NCI-H1694 treated with DMSO at 0.1 percent for 48 hours (cell line): ENCODE data around the gene MIPOL1.
A peak's percentile ranks its signal among the peaks of the same experiment; 100 is the strongest.
"Not testable (repeated sequence)": the region's sequence is repeated elsewhere in the genome, so short reads cannot be mapped to it uniquely, and the experiment has no call there.

ENCODE experiments used
- DNase-seq: peaks from one replicate; lab custom pipeline; 2025; lab: John Stamatoyannopoulos, UW

MIPOL1 gene

DNA sequence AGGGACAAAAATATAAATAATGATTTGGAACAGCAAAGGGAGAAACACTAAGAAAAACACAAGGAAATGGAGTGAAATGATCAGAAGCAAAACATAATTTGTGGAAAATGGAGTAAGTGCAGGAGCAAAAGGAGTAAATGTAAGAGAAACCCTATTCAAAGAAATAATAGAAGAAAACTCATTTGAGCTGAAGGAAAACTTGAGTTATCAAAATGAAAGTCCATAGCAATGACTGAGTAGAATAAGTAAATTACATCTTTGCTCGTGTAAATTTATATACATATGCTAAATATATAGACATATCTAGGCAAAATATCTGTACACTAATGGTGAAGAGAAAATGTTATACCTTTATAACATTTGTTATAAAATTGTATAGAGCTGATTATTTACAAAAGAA is 203.4 kb downstream of the MIPOL1 start:
- no peak for DNase-seq

DNA sequence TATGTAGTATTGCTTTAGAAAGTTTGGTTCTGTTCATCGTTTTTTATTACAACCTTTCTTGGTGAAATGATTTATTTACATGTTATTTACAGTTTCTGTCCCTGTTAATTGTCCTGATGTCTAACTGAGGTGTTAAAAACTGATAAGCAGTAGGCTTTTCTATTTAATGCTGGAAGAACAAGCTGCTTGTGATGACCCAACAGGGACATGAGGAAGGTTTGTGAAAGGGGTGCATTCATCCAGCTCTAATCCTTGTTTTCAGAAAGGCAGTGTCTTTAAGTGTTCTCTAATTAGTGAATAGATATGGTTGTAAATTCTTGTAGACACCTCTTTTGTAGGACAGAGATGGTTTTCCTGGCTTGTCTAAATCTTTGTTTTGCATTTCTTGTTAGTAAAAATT is 205.9 kb downstream of the MIPOL1 start:
- no peak for DNase-seq

DNA sequence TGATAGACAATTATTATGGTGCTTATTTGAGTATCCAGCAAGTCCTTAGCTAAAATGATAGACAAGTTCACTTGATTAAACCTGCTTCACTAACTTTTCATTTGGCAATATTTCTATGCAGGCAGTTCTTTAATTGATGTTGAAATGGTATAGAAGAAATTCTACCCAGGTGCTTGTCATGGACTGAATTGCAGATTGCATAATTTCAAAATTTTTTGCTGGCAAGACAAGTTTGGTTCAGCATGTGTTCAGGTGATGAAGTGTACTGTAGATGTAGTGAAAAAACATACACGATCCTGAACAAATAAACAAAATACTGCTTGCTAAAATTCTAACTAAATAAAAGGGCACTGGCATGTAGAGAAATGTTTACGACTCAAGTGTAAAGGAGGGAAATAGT is 208.4 kb downstream of the MIPOL1 start:
- DNase-seq, result no peak

DNA sequence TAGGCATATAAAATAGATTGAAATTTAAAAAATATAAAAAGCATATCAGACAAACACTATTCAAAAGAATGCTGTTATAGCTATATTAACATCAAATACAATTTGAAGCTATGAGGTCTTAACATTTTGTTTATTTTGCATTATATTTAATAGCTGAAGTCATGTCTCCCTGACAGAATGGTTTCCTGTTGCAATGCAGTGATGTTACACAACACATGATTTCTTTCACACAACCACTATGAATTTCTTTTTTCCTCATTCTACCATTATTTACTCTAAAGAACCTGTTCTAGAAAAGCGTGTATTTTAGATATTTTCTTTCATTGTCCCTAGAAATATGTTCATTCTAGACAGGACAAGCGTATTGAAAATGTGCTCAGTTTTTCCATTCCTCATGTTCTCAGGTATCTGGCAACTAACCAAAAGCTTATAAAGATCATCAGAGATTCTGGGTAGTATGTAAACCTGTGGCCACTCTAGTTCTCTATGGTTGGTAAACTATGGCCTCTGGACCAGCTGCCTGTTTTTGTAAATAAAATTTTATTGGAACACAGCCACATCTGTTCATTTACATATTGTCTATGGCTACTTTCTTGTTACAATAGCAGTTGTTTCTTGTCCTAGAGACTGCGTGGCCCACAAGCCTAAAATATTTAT is 213.5 kb downstream of the MIPOL1 start:
- no peak for DNase-seq

DNA sequence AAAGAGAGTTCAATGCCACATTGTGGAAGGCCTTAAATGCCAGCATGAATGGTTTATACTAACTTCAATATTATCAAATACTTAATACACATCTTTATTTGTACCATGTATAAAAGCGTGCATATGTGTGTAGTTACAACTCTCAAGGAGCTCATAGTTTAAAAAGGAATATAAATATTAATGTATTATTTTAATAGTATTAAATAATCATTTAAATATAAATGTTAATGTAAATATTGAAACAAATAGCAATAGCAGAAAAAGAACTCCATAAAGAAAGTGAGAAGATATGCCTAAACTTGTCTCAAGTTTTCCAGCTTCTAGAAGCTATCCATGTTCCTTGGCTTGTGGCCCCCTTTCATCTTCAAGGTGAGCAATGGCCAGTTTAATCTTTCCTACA is 215.3 kb downstream of the MIPOL1 start:
- no peak for DNase-seq

DNA sequence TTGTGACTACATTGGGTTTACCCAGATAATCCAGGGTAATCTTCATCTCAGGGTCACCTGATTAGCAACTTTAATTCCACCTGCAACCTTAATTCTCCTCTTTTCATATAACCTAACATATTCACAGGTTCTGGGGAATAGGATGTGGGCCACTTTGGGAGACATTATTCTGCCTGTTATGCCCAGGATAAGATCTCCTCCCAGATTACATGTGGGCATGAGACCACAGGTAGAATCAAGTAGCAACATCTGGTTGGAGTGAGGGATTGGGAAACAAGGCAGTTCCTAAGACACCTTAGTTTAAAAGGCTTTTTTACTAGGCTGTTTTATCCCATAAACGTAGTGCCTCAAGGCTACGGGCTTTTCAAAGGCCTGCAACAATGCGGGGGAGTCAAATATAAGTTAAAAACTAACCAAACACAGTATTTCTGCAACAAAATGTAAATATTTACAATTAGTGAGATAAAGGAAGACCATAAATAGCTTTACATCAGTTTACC is 215.8 kb downstream of the MIPOL1 start:
- DNase-seq, result no peak

DNA sequence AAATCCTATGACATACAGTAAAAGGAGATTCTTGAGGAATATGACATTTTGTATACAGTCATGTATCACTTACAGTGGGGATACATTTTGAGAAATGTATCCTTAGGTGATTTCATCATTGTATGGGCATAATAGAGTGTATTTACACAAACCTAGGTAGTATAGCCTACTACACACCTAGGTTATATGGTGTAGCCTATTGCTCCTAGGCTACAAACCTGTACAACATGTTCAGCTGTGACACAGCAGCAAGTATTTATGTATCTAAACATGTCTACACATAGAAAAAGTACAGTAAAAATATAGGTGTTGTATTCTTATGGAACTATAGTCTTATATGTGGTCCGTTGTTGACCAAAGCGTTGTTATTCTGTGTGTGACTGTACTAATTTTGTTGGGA is 218.5 kb downstream of the MIPOL1 start:
- no peak for DNase-seq

DNA sequence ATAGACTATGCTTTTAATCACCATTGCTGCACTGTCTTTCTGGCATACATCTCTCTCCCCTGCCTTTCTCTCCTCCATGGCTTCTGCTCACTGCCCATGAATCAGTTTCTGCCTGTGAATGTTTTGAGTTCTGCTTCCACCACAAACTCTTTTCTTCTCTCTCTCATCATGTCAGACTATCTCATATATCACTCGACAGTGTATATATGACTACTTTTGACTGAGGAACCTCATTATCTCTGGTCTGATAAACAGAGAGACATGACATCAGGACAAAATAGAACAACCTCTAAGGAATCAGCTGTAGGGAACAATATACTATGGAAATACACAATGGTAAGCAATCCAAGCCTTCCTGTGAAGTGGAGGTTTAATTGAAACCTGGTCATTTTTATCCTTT is 219.4 kb downstream of the MIPOL1 start:
- no peak for DNase-seq

DNA sequence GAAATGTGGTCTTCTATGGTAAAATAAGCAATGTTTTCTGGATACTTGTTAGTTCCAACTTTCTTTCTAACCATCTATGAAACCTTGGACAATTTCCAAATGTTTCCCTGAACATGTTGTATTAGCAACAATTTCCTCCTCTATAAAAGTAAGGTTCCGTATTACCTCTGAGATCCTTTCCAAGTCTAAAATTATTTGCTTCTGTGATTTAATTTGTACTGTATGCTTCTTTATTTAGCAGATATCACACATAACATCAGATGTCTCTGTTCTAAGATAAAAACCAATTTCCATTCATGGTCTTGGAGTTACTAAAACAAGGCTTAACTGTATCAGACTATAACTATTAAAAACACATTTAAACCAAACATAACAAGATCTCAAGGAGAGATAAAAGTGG is 220.1 kb downstream of the MIPOL1 start:
- DNase-seq, result peak; percentile 38

DNA sequence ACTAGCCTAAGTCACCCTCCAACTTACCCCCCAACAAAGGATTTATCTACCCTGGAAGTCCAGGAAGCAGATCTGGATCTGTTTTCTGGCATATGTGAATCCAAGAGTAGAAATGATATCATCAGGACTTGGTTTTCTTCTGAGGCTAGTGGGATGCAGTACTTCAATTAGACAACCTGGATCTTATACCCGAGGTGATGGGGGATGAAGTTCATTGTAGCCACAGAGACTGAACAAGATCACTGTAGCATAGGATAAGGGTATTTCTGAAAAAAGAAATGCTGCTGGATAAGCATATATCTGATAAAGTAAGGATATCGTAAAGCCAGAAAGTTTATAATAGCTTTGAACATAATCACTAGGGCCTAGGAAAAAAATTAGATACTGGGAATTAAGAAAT is 222.9 kb downstream of the MIPOL1 start:
- no peak for DNase-seq

DNA sequence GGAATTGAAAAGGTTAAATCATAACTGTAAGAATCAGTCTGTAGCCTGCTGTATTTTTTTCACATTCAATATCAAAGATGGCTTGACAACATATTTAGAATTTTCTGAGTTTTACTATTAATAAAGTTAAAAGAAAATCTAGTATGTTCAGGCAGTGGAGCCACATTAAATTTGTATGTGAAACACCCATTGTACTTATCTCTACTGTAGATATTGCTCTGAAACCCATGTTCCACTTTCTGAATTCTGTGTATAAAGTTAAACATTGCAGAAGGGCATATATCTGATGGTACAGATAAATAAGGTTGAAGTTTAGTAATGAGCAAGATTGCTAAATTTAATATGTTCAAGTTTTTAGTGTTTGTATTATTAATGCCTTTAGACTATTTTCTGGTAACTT is 224.6 kb downstream of the MIPOL1 start:
- no peak for DNase-seq

DNA sequence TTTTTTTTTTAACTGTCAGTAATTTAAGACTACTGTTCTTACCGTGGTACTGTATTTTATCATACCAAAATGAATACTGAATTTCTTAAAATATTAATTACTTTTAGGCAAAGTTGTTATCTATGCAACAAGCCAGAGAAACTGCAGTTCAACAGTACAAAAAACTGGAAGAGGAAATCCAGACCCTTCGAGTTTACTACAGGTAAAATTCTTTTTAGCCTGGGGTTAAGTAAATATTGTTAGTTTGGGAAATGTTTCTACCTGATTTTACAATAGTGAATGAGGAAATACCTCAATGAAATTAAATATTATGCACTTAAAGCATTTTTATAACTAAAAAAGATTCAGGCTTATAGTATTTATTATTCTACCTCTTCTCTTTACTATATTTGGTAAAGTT is 225.0 kb downstream of the MIPOL1 start:
- no peak for DNase-seq

DNA sequence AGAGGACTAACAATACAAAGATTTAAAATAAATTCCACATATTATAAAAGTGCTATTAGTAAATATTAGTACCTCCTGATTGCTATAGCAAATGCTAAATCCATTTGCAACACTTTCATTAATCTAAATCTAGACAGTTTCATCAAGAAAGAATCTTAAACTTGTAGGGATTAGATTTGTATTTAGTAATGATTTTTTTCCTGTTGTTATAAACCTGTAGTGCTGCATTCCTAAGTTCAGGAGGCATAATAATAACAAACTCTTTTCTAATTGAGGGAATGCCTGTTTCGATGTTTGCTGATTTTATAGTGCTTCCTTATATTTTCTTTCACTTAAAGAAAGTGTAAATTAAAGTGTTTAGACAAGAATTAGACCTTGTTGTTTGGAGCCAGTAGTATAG is 231.2 kb downstream of the MIPOL1 start:
- DNase-seq, result no peak

DNA sequence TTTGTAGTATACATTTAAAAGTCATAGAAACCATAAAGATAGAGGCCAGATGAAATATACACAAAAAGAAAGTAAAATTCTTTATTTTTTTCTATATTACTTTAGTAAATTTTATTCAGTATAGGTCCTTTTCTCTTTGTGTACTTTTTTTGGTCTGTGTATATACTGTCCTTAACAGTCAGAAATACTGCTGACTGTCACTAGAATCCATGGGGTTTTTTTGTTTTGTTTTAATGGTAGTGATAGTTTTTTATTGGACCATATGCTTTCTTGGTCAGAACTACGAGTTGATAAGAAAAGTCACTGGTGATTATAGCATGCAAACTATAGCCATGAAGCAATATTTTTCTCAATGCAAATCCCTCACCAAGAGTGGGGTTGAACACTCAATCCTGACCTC is 231.9 kb downstream of the MIPOL1 start:
- DNase-seq, result no peak

DNA sequence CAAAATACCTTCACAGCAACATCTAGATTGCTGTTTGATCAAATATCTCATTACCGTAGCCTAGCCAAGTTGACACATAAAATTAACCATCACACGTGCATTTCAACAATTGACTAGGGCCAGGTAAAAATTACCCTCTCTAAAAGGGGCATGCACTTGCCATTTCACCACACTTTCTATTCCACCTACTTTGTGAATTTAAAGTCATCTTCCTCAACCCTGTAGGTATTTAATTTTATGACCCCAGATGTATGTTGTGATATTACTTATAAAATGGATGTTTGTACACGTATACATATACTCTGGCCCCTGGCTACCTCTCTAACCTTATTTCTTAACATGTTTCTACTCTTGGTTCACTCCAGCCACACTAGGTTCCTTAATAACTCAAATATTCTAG is 237.1 kb downstream of the MIPOL1 start:
- DNase-seq, result no peak

DNA sequence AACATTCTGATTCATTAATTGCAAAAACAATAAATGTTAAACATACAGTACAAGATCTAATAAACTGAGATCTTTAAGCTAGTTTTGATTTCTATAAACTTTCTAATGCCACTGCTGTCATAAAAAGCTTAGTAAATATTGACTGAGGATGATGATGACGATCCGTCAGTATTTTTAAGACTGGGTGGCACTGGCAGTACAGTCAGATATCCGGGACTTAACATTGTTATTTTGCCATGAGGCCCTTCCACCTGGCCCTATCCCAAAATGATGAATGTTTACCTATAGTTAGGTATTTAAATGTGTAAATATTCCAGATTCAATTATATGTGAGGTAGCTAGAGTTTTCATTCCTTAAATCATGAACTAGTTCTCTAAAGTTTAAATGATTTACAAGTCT is 238.8 kb downstream of the MIPOL1 start:
- peak; percentile 21 for DNase-seq

DNA sequence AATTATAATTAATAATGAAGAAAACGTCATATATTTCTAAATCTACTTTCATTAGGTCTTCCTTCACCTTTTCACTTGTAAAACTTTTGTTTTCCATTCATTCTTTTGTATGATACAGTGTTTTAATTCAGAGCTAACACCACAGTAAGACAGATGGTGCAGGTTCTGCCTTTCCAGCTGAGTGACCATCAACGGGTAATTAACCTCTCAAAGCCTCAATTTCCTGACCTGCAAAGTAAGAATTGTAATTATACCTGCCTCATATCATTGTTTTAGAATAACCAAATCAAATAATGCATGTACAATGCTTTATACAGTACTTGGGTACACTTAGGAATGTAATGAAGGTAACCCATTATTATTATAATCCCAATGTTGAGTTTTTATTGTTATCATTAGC is 239.8 kb downstream of the MIPOL1 start:
- peak; percentile 71 for DNase-seq

DNA sequence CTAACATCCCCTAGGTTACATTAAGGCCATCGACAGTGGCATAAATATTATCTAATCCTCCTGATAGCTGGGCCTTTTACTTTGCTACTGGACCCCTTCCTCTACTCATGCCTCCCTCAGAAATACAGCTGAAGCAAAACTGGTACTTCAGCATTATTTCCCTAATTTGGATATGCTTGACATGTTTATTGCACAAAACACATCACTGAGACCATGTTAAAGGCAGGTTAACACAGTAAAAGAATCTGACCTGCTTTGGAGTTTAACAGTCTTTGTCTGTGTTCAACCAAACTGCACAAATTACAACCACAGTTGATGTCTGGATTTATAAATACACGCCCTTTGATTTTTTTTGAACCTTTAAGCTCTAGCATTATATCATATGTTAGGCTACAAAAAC is 240.7 kb downstream of the MIPOL1 start:
- DNase-seq, result peak; percentile 50

DNA sequence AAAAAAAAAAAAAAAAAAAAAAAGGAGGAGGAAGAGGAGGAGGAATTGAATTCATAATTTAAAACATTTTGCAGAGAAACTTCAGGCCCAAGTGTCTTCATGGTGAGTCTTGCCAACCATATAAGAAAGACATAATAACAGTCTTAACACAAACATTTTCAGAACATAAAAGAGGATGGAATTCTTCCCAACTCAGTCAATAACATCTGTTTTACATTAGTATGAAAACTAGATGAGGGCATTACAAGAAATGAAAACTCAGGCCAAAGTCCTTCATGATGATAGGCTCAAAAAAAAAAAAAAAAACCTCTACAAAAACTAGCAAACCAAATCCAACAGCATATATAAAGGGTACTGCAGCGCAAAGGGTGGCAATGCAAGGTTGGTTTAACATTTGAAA is 245.7 kb downstream of the MIPOL1 start:
- DNase-seq, result no peak

DNA sequence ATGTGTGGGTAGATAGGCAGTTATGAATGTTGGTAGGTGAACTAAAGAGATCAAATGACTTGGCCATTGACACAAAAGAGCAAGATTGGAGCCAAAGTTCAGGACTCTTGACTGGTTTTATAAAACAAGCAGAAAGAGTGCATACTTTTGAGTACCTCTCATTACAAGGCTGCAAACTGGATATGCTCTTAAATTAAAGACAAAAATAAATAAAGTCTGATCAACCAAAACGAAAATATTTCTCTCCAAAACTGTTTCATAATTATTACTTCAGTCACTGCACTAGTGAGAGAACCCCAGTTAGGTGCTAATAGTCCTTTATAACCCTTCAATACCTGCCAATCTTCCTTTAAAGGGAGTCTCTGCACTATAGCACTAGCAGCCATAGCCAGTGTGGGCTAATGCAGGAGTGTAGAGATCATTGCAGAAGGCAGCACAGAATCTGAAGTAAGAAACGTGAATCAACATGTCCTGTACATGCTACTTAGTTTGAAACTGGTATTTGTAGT is 250.2 kb downstream of the MIPOL1 start:
- DNase-seq, result no peak

DNA sequence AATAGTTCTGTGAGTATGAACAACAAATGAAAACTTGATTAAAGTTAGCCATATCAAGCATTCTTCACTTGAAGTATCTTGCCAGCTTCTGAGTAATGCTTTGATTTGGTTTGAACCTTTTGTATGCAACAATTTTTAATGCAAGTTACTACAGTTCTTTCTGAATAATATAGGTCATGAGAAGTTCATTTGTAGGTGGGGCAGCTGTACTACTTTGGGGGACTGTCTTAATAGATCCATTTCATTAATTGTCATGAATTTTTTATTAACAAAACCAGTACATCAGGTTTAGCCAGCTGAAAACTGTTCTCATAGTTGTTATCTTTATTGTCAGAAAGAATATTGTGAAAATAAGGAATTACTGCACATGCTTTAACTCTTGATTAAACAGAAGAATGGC is 254.6 kb downstream of the MIPOL1 start:
- DNase-seq, result no peak

DNA sequence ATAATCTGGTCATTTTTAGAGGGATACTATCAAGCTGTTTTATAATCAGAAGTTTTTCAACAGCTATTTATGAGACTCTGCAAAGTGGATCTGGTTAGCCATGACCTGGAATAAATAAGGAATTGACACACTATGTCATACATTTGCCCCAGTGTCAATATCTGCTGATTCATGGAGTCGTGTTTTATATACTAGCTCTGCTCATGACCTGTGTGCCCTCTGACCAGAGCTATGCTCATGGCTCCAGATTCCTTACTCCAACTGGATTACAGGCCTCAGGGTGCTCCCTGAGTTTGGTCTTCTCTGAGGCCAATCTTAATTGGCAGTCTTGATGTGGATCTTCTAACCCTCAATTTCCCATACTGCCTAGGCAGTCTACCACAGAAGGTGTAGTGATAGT is 256.2 kb downstream of the MIPOL1 start:
- no peak for DNase-seq

DNA sequence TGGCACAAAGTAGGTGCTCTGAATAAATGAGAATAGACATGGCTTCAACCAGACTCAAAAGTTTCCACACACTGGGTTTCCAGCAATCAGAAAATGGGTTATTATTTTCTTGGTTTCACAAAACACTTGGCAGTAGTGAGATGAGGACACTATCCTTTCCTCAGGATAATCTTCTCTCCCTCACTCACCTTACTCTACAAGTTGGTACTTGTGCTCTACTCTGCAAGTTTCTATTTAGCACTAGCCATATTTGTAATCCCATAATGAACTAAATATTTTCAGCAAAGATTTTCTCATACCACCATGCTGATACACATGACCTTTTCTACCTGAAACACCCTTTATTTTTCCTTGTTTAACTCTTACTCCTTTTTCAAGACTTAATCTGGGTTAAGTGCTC is 259.6 kb downstream of the MIPOL1 start:
- no peak for DNase-seq

DNA sequence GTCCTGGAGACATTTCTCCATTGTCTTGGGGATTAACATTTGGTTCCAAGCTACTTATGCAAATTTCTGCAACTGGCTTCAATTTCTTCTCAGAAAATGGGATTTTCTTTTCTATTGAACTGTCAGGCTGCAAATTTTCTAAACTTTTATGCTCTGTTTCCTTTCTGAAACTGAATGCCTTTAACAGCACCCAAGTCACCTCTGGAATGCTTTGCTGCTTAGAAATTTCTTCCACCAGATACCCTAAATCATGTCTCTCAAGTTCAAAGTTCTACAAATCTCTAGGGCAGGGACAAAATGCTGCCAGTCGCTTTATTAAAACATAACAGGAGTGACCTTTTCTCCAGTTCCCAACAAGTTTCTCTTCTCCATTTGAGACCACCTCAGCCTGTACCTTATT is 264.7 kb downstream of the MIPOL1 start:
- not testable (repeated sequence) for DNase-seq
